ENCODE measurements around the gene BLM. TPM values are rescaled to one million over a fixed set of nuclear protein-coding genes. Genes with fewer than 3 reads are reported as not detected.

BLM gene
- total and polyA plus RNA-seq, 2 of the 13 experiments (the other 11 are each of a cell fraction or from before 2014, with no cell fraction given) = 5.1 to 11.8 TPM

DNA sequence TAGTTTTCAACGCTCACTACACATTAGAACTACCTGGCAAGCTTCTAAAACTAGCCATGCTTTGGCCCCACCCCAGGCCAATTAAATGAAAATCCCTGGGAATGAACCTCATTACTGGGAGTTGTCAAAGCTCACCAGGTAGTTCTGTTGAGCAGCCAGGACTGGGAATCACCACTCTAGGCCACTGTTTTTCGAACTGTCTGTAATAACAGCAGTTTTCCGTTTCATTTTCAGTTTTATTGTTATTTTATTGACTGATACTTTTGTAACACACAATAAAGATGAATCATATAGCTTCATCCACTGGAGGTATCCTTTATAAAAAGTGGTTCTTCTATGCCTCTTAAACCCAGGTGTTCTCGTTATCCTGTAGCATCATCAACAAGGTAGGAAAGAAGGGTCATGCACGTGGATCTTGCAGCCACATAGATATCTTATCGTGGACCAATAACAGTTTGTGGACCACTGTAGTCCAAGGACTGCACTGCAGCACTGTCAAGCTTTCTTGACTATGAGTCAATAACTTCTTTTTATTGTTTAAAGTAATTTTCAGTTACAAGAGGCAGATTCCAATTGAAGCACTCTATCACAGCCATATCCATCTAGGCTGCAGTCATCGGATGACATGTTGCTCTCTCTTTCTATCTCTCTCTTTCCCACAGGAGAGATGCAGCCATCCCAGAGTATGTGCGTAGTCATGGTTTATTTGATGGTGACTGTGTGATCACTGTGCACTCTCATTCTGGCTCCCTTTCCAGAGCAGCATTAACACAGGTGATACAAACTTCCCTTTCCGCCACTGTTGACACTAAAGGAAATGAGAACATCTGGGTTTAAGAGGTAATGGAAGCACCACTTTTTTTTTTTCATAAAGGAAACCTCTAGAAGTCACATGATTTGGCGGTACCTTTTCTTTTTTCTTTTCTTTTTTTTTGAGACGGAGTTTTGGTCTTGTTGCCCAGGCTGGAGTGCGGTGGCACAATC is 39.0 kb upstream of the BLM start:
- intact Hi-C loops (cut with micrococcal nuclease; ENCODE audit: unreplicated experiment) (no loop called here), in situ Hi-C loops (cut with HindIII; ENCODE audit: extremely low pct_ligation_motif_present, low pct_unique_long_range_greater_than_20kb) (no loop called here)
- Histone ChIP-seq H3K9ac (ENCODE audit: insufficient read depth, low read depth, low read length) (no peak overlapping the region), H3K36me3 (replicated peaks in 1 of 2; ENCODE audit: control insufficient read depth in 1 of 2, insufficient read depth in 2 of 2, low read length in 2 of 2) (no peaks in the 10 kb centered on the region), H2AFZ (ENCODE audit: low read length) (no peak overlapping the region), H3K9me3 (ENCODE audit: low read length) (no peaks in the 10 kb centered on the region), H3K79me2 (ENCODE audit: insufficient read depth, low read length) (no peaks in the 10 kb centered on the region), H3K27ac (ENCODE audit: extremely low read length, insufficient read depth, low read length) (no peak overlapping the region), H3K4me1 (ENCODE audit: insufficient read depth, low read length) (no peaks in the 10 kb centered on the region), H3K4me2 (ENCODE audit: low read depth, low read length) (no peak overlapping the region), H3K4me3 (replicated peaks in 1 of 3; ENCODE audit: insufficient read depth in 1 of 3, low read depth in 2 of 3, low read length in 3 of 3) (no peak overlapping the region), H4K20me1 (ENCODE audit: insufficient read depth, low read length) (no peaks in the 10 kb centered on the region), H3K27me3 (ENCODE audit: control insufficient read depth in 1 of 2, insufficient read depth in 2 of 2, low read length in 2 of 2) (peaks cover 0 to 2% of the 10 kb centered on the region in 2 experiments; a peak in 2 of 5 replicates)
- 56% methylated on average over 12 of the region's 12 CpGs for WGBS (ENCODE audit: low lambda C conversion rate)
- no TSS peak for BruUV-seq (replicated peaks)
- ChIA-PET CTCF (ENCODE audit: low intra/inter-chr PET ratio, low total read pairs) (no interaction called here), POLR2A (no interaction called here)
- no peak for FAIRE-seq
- no peak for ATAC-seq
- DNase-seq (ENCODE audit: low spot score) = no peak
- TF ChIP-seq SMYD3 (CRISPR knock-in tag; IDR thresholded peaks at IDR 0.05) = no peak
- no peak for TF ChIP-seq U2AF1 (optimal IDR thresholded peaks at IDR 0.05; ENCODE audit: low read depth, low read length)
- no peak for TF ChIP-seq JUND (CRISPR knock-in tag; IDR thresholded peaks at IDR 0.05)
- no peak for TF ChIP-seq BORCS8-MEF2B (CRISPR knock-in tag; IDR thresholded peaks at IDR 0.05)
- TF ChIP-seq SRY (CRISPR knock-in tag; IDR thresholded peaks at IDR 0.05) = no peak
- no peak for TF ChIP-seq FOXA1 (IDR thresholded peaks at IDR 0.05)
- no peak for TF ChIP-seq FOXA1 (CRISPR knock-in tag; IDR thresholded peaks at IDR 0.05)
- TF ChIP-seq MATR3 (CRISPR knock-in tag; IDR thresholded peaks at IDR 0.05) = no peak
- no peak for TF ChIP-seq ZNF329 (CRISPR knock-in tag; IDR thresholded peaks at IDR 0.05; ENCODE audit: low read depth)
- no peak for TF ChIP-seq ZNF12 (CRISPR knock-in tag; IDR thresholded peaks at IDR 0.05)
- TF ChIP-seq, protein P1, sequence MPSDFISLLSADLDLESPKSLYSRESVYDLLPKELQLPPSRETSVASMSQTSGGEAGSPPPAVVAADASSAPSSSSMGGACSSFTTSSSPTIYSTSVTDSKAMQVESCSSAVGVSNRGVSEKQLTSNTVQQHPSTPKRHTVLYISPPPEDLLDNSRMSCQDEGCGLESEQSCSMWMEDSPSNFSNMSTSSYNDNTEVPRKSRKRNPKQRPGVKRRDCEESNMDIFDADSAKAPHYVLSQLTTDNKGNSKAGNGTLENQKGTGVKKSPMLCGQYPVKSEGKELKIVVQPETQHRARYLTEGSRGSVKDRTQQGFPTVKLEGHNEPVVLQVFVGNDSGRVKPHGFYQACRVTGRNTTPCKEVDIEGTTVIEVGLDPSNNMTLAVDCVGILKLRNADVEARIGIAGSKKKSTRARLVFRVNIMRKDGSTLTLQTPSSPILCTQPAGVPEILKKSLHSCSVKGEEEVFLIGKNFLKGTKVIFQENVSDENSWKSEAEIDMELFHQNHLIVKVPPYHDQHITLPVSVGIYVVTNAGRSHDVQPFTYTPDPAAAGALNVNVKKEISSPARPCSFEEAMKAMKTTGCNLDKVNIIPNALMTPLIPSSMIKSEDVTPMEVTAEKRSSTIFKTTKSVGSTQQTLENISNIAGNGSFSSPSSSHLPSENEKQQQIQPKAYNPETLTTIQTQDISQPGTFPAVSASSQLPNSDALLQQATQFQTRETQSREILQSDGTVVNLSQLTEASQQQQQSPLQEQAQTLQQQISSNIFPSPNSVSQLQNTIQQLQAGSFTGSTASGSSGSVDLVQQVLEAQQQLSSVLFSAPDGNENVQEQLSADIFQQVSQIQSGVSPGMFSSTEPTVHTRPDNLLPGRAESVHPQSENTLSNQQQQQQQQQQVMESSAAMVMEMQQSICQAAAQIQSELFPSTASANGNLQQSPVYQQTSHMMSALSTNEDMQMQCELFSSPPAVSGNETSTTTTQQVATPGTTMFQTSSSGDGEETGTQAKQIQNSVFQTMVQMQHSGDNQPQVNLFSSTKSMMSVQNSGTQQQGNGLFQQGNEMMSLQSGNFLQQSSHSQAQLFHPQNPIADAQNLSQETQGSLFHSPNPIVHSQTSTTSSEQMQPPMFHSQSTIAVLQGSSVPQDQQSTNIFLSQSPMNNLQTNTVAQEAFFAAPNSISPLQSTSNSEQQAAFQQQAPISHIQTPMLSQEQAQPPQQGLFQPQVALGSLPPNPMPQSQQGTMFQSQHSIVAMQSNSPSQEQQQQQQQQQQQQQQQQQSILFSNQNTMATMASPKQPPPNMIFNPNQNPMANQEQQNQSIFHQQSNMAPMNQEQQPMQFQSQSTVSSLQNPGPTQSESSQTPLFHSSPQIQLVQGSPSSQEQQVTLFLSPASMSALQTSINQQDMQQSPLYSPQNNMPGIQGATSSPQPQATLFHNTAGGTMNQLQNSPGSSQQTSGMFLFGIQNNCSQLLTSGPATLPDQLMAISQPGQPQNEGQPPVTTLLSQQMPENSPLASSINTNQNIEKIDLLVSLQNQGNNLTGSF (CRISPR knock-in tag; IDR thresholded peaks at IDR 0.05) = no peak
- TF ChIP-seq, protein P2, sequence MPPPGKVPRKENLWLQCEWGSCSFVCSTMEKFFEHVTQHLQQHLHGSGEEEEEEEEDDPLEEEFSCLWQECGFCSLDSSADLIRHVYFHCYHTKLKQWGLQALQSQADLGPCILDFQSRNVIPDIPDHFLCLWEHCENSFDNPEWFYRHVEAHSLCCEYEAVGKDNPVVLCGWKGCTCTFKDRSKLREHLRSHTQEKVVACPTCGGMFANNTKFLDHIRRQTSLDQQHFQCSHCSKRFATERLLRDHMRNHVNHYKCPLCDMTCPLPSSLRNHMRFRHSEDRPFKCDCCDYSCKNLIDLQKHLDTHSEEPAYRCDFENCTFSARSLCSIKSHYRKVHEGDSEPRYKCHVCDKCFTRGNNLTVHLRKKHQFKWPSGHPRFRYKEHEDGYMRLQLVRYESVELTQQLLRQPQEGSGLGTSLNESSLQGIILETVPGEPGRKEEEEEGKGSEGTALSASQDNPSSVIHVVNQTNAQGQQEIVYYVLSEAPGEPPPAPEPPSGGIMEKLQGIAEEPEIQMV (CRISPR knock-in tag; IDR thresholded peaks at IDR 0.05; ENCODE audit: low read depth) = no peak
- TF ChIP-seq, protein P3, sequence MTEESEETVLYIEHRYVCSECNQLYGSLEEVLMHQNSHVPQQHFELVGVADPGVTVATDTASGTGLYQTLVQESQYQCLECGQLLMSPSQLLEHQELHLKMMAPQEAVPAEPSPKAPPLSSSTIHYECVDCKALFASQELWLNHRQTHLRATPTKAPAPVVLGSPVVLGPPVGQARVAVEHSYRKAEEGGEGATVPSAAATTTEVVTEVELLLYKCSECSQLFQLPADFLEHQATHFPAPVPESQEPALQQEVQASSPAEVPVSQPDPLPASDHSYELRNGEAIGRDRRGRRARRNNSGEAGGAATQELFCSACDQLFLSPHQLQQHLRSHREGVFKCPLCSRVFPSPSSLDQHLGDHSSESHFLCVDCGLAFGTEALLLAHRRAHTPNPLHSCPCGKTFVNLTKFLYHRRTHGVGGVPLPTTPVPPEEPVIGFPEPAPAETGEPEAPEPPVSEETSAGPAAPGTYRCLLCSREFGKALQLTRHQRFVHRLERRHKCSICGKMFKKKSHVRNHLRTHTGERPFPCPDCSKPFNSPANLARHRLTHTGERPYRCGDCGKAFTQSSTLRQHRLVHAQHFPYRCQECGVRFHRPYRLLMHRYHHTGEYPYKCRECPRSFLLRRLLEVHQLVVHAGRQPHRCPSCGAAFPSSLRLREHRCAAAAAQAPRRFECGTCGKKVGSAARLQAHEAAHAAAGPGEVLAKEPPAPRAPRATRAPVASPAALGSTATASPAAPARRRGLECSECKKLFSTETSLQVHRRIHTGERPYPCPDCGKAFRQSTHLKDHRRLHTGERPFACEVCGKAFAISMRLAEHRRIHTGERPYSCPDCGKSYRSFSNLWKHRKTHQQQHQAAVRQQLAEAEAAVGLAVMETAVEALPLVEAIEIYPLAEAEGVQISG (CRISPR knock-in tag; IDR thresholded peaks at IDR 0.05) = no peak
- no peak for TF ChIP-seq PRMT3 (CRISPR knock-in tag; IDR thresholded peaks at IDR 0.05; ENCODE audit: borderline replicate concordance, low read depth)
- no peak for TF ChIP-seq ZNF530 (CRISPR knock-in tag; IDR thresholded peaks at IDR 0.05; ENCODE audit: low read depth)

All from HepG2 (cell line).